Neural progenitor cell (in vitro differentiated cells): ENCODE measurements around the gene MEGF8. TPM values are rescaled to one million over a fixed set of nuclear protein-coding genes. Genes with fewer than 3 reads are reported as not detected.

Experiments
- DNase-seq: peaks from one replicate; pipeline ENCODE4 v3.0.0-alpha.2; 2016; ENCODE audit warnings: low spot score
- H2AFZ ChIP-seq: fragments of 200-600 bp; sonication (generic); replicated peaks from 2 replicates; pipeline ENCODE4 v1.6.1; 2016; ENCODE audit warnings: antibody characterized with exemption
- H3F3A ChIP-seq: fragments of 200-600 bp; sonication (generic); 2 replicates; pipeline ENCODE4 v1.6.1; 2016; ENCODE audit warnings: antibody characterized with exemption, low read depth
- H3K27ac ChIP-seq: fragments of 200-600 bp; sonication (generic); 2 replicates; pipeline ENCODE4 v1.5.1; 2016; ENCODE audit warnings: mild to moderate bottlenecking
- H3K27me3 ChIP-seq: fragments of 200-600 bp; sonication (generic); 2 replicates; pipeline ENCODE4 v1.6.1; 2016; ENCODE audit warnings: mild to moderate bottlenecking, moderate library complexity
- H3K36me3 ChIP-seq: fragments of 200-600 bp; sonication (generic); 2 replicates; pipeline ENCODE4 v1.5.1; 2016
- H3K4me1 ChIP-seq: fragments of 200-600 bp; sonication (generic); 2 replicates; pipeline ENCODE4 v1.6.1; 2016; ENCODE audit warnings: mixed run types
- H3K4me2 ChIP-seq: fragments of 200-600 bp; sonication (generic); 2 replicates; pipeline ENCODE4 v1.6.1; 2016
- H3K4me3 ChIP-seq: fragments of 200-600 bp; sonication (generic); 2 replicates; pipeline ENCODE4 v1.5.1; 2016
- H3K79me2 ChIP-seq: fragments of 200-600 bp; sonication (generic); 2 replicates; pipeline ENCODE4 v1.6.1; 2016; ENCODE audit warnings: low read depth
- H3K9ac ChIP-seq: fragments of 200-600 bp; sonication (generic); 2 replicates; pipeline ENCODE4 v1.6.1; 2016
- H3K9me3 ChIP-seq: fragments of 200-600 bp; sonication (generic); 2 replicates; pipeline ENCODE4 v1.5.1; 2016; ENCODE audit warnings: low read depth
- H4K20me1 ChIP-seq: fragments of 200-600 bp; sonication (generic); 2 replicates; pipeline ENCODE4 v1.6.1; 2016; ENCODE audit warnings: low read depth
- H3K27ac Mint-ChIP-seq: 3 replicates; pipeline ENCODE4 v1.8.0; 2021; ENCODE audit warnings: mixed read lengths
- H3K27me3 Mint-ChIP-seq: 2 replicates; pipeline ENCODE4 v1.8.0; 2022; ENCODE audit warnings: low read depth, mild to moderate bottlenecking, inconsistent platforms, moderate library complexity, mixed read lengths; ENCODE audit not compliant: insufficient read depth
- H3K36me3 Mint-ChIP-seq: 3 replicates; pipeline ENCODE4 v1.8.0; 2021; ENCODE audit warnings: mixed read lengths
- H3K4me1 Mint-ChIP-seq: 3 replicates; pipeline ENCODE4 v1.8.0; 2021; ENCODE audit warnings: mixed read lengths
- H3K4me3 Mint-ChIP-seq: 3 replicates; pipeline ENCODE4 v1.8.0; 2021; ENCODE audit warnings: mild to moderate bottlenecking, moderate library complexity, mixed read lengths
- H3K9me3 Mint-ChIP-seq: 3 replicates; pipeline ENCODE4 v1.8.0; 2020; ENCODE audit warnings: mixed read lengths
- CTCF ChIP-seq: fragments of 200-600 bp; sonication (generic); IDR thresholded peaks from 2 replicates; pipeline ENCODE4 v1.5.1; 2017; ENCODE audit warnings: antibody characterized with exemption, mild to moderate bottlenecking
- EZH2 ChIP-seq: fragments of 200-600 bp; sonication (generic); IDR thresholded peaks from 2 replicates; pipeline ENCODE4 v1.6.1; 2017; ENCODE audit warnings: antibody characterized with exemption, mild to moderate bottlenecking, moderate library complexity
- EZH2phosphoT487 ChIP-seq: fragments of 200-600 bp; sonication (generic); IDR thresholded peaks from 2 replicates; pipeline ENCODE4 v1.6.1; 2017; ENCODE audit warnings: antibody characterized with exemption
- total RNA-seq: library from RNA; depleted of rRNA; stranded (reverse); fragments of >200 nt; gene quantifications from 2 replicates; pipeline ENCODE4 v1.2.3, GENCODE V29; 2015; ENCODE audit warnings: low replicate concordance

The MEGF8 gene
- total RNA-seq, 1 donor from 2014 or later = 7.3 TPM

GRCh38 chr19:42380155-42380554 is 54.7 kb downstream of the MEGF8 start:
- H3K4me1 Mint-ChIP-seq = peaks cover 8% of the 10 kb centered on the region
- H3K36me3 Mint-ChIP-seq = peaks cover 5% of the 10 kb centered on the region
- no peaks in the 10 kb centered on the region for H3K9me3 Mint-ChIP-seq
- Histone ChIP-seq H3K4me1 (no peaks in the 10 kb centered on the region), H2AFZ (no peak overlapping the region), H3K9me3 (no peaks in the 10 kb centered on the region), H4K20me1 (no peaks in the 10 kb centered on the region), H3K4me2 (no peak overlapping the region), H3K4me3 (no peak overlapping the region), H3K9ac (no peak overlapping the region), H3K79me2 (no peaks in the 10 kb centered on the region), H3K27ac (no peak overlapping the region), H3F3A (no peaks in the 10 kb centered on the region), H3K36me3 (no peaks in the 10 kb centered on the region), H3K27me3 (no peaks in the 10 kb centered on the region)
- no peak for DNase-seq
- TF ChIP-seq EZH2 = no peak
- no peak for TF ChIP-seq CTCF
- TF ChIP-seq EZH2phosphoT487 = no peak
- peaks cover 2% of the 10 kb centered on the region for H3K27me3 Mint-ChIP-seq
- H3K4me3 Mint-ChIP-seq = no peak overlapping the region
- H3K27ac Mint-ChIP-seq = no peak overlapping the region

- peak overlapping the region; percentile 94 for H2AFZ ChIP-seq
- H3K36me3 Mint-ChIP-seq = no peaks in the 10 kb centered on the region
- no peaks in the 10 kb centered on the region for H3K79me2 ChIP-seq
- H3K9me3 ChIP-seq = no peaks in the 10 kb centered on the region
- H3K4me1 Mint-ChIP-seq = peaks cover 10% of the 10 kb centered on the region
- peaks cover 2% of the 10 kb centered on the region for H3K9me3 Mint-ChIP-seq
- TF ChIP-seq CTCF (peak; percentile 65), EZH2 (peak; percentile 32), EZH2phosphoT487 (no peak)
- H3K27me3 ChIP-seq = peaks cover 42% of the 10 kb centered on the region
- no peaks in the 10 kb centered on the region for H3K36me3 ChIP-seq
- H3K4me3 Mint-ChIP-seq = peak overlapping the region; percentile 76
- H3K27ac Mint-ChIP-seq = peak overlapping the region; percentile 48
- H3K27ac ChIP-seq = no peak overlapping the region
- peak; percentile 89 for DNase-seq
- H3F3A ChIP-seq = peaks cover 11% of the 10 kb centered on the region
- H4K20me1 ChIP-seq = no peaks in the 10 kb centered on the region
- H3K4me3 ChIP-seq = peak overlapping the region; percentile 60
- H3K4me1 ChIP-seq = peaks cover 5% of the 10 kb centered on the region
- H3K9ac ChIP-seq = no peak overlapping the region
- H3K4me2 ChIP-seq = peak overlapping the region; percentile 65
- peaks cover 20% of the 10 kb centered on the region for H3K27me3 Mint-ChIP-seq
Observed at GRCh38 chr19:42386974-42387707, 61.7 kb downstream of the MEGF8 start.

GRCh38 chr19:42388851-42389489 is 63.5 kb downstream of the MEGF8 start:
- Mint-ChIP-seq H3K4me1 (peaks cover 10% of the 10 kb centered on the region), H3K27me3 (peaks cover 22% of the 10 kb centered on the region), H3K27ac (no peak overlapping the region), H3K4me3 (no peak overlapping the region), H3K36me3 (no peaks in the 10 kb centered on the region), H3K9me3 (peaks cover 2% of the 10 kb centered on the region)
- no peak for DNase-seq
- H4K20me1 ChIP-seq = no peaks in the 10 kb centered on the region
- H3K36me3 ChIP-seq = no peaks in the 10 kb centered on the region
- no peak overlapping the region for H2AFZ ChIP-seq
- no peak overlapping the region for H3K4me2 ChIP-seq
- H3K27me3 ChIP-seq = peaks cover 52% of the 10 kb centered on the region
- no peak overlapping the region for H3K4me3 ChIP-seq
- peaks cover 11% of the 10 kb centered on the region for H3F3A ChIP-seq
- H3K9me3 ChIP-seq = no peaks in the 10 kb centered on the region
- H3K9ac ChIP-seq = no peak overlapping the region
- no peak overlapping the region for H3K27ac ChIP-seq
- TF ChIP-seq CTCF (no peak), EZH2 (no peak), EZH2phosphoT487 (no peak)
- peaks cover 5% of the 10 kb centered on the region for H3K4me1 ChIP-seq
- H3K79me2 ChIP-seq = no peaks in the 10 kb centered on the region
